Cerebellar cortex (tissue), 1 donor: ENCODE measurements around the gene TMEM135.
"Not testable (repeated sequence)": the region's sequence is repeated elsewhere in the genome, so short reads cannot be mapped to it uniquely, and the experiment has no call there.

Experiments used
- DNase-seq: peaks from one replicate; pipeline ENCODE4 v3.0.0-alpha.2; 2015; ENCODE audit warnings: low spot score

TMEM135 gene

DNA sequence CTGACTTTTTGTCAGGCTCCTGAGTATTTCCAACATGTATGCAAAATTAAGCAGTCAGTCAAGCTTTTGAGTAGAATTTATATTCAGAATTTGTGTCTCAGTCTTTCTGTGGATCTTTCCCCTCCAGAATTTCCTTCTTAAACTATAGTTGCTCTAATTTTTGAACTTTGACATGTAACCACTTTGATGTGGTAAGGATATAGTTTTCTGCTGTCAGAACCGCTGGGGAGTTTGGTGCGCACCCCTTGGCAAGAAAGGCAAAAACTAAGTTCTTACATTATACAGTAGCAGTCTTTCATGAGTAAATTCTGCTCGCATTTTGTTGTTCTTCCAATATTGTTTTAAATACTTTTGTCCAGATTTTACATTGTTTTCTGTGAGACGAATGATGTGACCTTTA is 105.9 kb downstream of the TMEM135 start:
- no peak for DNase-seq

GRCh38 chr11:87144252-87144651 is 106.5 kb downstream of the TMEM135 start:
- no peak for DNase-seq

GRCh38 chr11:87148749-87149148 is 111.0 kb downstream of the TMEM135 start:
- no peak for DNase-seq

- not testable (repeated sequence) for DNase-seq
These were observed 112.0 kb downstream of the TMEM135 start for GRCh38 chr11:87149782-87150181.

GRCh38 chr11:87150936-87151335 is 113.2 kb downstream of the TMEM135 start:
- no peak for DNase-seq

DNA sequence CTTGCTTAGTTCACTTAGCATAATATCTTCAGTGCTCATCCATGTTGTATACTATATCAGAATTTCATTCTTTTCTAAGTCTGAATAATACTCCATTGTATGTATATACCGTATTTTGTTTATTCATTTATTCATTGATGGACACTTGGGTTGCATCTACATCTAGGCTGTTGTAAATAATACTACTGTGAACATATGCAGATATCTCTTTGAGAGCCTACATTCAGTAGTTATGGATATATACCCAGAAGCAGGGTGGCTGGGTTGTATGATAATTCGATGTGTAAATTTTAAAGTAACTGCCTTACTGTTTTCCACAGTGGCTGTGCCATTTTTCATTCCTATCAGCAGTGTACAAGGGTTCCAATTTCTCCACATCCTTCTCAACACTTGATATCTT is 116.5 kb downstream of the TMEM135 start:
- no peak for DNase-seq

GRCh38 chr11:87156970-87157369 is 119.2 kb downstream of the TMEM135 start:
- DNase-seq, result no peak

- DNase-seq, result not testable (repeated sequence)
These were observed 131.3 kb downstream of the TMEM135 start for GRCh38 chr11:87169076-87169475.

GRCh38 chr11:87173185-87174039 is 135.7 kb downstream of the TMEM135 start:
- DNase-seq, result no peak

DNA sequence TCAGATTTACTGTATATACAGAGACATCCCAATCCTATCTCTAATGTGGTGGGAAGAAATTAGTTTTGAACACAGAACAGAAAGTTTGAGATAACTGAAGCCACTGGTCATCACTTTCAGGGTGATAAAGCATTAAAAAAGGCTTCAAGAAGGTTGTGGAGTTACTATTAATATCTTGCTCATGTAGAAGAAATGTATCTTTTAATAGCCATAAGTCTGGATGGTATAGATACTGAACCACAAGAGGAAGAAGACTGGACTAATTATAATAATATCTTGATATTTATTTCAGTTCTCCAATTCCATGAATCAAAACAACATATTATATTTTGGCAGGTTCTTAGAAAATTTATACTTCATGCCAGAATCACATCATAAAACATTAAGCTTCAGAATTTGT is 137.1 kb downstream of the TMEM135 start:
- no peak for DNase-seq

DNA sequence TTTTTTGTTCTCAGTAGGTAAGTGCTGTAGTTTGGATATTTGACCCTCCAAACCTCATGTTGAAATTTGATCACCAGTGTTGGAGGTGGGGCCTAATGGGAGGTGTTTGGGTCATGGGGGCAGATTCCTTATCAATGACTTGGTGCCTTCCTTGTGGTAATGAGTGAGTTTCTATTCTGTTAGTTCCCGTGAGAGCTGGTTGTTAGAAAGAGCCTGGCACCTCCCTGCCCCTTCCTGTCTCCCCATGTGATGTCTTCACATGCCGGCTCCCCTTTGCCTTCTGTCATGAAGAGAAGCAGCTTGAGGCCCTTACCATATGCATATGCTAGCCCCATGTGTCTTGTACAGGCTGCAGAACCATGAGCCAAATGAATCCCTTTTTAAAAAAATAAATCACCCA is 138.3 kb downstream of the TMEM135 start:
- DNase-seq, result no peak

GRCh38 chr11:87179621-87180020 is 141.9 kb downstream of the TMEM135 start:
- no peak for DNase-seq

- no peak for DNase-seq
These were observed 143.0 kb downstream of the TMEM135 start for GRCh38 chr11:87180742-87181141.

DNA sequence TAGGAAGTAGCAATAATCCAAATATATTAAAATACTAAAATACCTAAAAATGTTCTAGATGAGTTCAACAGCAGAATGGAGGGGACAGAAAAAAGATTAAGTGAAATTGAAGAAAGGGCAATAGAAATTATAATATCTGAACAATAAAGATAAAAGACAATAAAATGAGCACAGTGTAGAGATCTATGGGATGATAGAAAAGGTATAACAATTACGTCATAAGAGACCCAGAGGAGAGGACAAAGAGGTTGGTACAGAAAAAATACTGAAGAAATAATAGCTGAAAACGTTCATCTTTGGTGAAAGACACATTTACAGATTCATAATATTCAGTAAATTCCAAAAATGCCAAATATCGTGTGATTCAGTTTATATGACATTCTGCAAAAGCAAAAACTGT is 143.4 kb downstream of the TMEM135 start:
- no peak for DNase-seq

DNA sequence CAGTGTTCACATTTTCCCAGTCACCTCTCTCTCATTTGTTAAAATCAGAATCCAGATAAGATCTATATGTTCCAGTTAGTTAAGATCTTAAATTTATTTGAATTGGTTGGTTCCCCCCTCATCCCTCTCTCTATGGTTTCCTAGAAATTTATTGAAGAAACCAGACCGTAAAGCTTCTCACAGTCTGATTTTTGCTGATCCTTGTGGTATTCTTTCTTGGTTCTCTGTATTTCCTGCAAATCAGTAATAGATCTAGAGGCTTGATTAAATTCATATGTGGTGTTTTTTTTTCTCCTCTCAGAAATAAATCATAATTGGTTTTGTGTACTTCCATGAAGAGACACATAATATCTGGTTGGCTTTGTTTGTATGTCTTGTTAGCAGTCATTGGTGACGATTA is 147.5 kb downstream of the TMEM135 start:
- DNase-seq, result no peak

- no peak for DNase-seq
These were observed 149.3 kb downstream of the TMEM135 start for GRCh38 chr11:87187076-87187475.

DNA sequence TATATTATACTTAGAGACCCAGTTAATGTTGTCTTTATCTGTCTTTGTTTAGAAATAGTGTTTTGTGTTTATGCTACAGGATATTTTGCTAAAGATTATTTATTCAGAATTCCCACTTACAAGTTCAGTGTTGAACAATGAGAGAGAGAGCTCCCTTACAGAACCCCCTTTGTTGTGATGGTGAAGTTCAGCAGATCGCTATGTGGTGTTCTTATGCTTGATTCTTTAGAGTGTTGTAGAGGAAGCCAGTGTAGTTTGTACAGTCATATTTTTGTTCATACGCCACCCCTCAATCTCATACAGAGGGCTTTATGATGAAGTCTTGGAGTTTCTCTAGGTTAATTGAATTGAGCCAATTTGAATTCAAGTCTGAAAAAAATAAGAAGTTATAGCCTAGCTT is 150.2 kb downstream of the TMEM135 start:
- no peak for DNase-seq

DNA sequence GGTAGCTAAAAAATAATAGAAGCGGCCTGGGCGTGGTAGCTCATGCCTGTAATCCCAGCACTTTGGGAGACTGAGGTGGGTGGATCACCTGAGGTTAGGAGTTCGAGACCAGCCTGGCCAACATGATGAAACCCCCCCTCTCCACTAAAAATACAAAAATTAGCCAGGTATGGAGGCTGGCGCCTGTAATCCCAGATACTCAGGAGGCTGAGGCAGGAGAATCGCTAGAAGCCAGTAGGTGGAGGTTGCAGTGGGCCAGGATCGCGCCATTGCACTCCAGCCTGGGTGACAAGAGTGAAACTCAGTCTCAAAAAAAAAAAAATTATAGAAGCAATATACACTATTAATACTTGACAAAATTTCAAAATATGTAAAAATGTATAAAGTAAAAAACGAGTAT is 150.7 kb downstream of the TMEM135 start:
- not testable (repeated sequence) for DNase-seq

- DNase-seq, result not testable (repeated sequence)
These were observed 151.2 kb downstream of the TMEM135 start for GRCh38 chr11:87188921-87189320.

DNA sequence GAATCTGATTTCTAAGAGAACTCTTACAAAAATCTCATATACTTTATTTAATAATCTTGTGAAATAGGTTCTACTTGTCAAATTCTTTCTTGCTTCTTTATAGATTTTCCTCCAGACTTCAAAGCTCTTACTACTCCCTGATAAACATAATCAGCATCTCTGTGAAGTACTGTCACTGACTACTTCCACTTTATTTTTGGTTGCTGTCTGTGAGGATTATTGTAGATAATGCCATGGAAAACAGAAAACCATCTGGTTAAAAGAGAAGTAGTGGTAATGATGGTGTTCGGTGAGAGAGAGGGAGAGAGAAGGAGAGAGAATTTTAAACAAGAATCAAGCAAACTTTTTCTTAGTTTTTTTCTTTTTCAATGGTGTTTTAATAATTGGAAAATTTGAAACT is 152.3 kb downstream of the TMEM135 start:
- DNase-seq, result no peak

- DNase-seq, result no peak
These were observed 156.2 kb downstream of the TMEM135 start for GRCh38 chr11:87193756-87194470.

DNA sequence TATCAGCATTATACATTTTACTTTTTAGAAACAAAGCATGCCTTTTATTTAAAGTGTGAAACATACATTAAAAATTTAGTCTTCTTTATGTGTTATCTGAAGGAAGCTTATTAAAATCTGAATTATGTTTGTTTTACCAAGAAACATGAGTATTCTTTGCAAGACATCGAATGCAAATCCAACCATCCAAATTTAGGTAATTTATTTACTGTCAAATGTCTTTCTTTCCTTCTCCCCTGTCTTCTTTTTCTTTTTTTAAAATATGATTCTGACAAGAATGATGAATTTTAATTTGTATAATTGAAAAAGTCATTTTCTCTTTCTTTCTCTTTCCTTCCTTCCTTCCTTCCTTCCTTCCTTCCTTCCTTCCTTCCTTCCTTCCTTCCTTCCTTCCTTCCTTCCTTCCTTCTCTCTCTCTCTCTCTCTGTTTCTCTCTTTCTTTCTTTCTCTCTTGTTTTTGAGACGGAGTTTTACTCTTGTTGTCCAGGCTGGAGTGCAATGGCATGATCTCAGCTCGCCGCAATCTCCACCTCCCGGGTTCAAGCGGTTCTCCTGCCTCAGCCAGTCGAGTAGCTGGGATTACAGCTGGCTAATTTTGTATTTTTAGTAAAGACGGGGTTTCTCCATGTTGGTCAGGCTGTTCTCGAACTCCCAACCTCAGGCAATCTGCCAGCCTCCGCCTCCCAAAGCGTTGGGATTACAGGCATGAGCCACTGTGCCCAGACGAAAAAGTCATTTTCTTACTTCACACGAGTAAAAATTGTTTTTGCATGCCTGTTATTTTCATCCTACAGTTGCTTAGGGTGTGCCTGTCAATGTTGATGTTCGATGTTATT is 157.5 kb downstream of the TMEM135 start:
- DNase-seq, result no peak
